ENCODE data around the gene DUT.

Gene DUT

DNA sequence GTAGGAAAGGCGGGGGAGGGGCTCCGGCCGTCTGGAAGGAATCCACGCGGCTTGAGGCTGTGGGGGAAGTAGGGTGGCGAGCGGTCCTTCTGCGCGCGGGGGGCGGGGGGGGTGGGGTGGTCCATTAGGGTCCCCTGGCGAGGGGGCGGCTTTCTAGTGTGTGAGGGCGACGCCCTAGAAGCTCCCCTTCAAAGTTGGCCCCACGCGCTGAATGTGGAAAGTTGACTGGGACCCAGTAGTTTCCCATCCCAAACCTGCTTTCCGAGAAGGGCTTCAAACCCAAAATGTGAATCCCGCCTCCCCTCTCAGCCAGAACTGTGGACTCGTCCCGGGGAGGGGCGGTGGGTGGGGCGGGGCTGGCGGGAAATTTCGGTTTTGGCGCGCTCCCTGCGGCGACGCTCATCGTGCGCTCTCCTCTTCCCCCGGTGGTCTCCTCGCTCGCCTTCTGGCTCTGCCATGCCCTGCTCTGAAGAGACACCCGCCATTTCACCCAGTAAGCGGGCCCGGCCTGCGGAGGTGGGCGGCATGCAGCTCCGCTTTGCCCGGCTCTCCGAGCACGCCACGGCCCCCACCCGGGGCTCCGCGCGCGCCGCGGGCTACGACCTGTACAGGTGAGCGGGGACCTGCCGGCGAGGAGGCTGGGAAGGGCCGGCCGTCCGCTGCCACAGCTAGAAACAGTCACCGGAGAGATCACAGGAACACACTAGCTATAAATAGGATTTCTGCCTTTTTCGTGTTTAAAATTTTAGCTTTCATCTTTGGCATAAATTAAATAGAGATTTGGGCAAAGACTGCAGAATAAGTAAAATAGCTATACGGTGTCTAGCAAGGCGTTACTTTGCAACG, 790 bp downstream of the DUT start:
- peak; percentile 40 for DNase-seq

GRCh38 chr15:48332642-48333034, 1.4 kb downstream of the DUT start:
- DNase-seq: no peak

GRCh38 chr15:48333540-48333939, 2.3 kb downstream of the DUT start:
- no peak for DNase-seq

DNA sequence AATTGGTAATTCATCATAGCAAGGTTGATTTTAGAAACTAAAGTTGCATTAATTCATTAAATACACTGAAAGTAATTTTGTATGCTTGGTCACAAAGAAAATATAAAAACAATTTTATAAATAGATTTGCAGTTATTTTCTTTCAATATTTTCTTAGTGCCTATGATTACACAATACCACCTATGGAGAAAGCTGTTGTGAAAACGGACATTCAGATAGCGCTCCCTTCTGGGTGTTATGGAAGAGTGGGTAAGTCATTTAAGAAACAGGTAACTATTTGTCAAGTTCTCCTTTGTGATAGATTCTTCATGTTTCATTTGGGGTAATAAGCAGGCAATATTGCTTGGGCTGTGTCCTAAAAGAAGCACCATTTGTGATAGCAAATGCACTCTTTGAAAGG, 3.0 kb downstream of the DUT start:
- DNase-seq: no peak

GRCh38 chr15:48336940-48337339, 5.7 kb downstream of the DUT start:
- DNase-seq: no peak

DNA sequence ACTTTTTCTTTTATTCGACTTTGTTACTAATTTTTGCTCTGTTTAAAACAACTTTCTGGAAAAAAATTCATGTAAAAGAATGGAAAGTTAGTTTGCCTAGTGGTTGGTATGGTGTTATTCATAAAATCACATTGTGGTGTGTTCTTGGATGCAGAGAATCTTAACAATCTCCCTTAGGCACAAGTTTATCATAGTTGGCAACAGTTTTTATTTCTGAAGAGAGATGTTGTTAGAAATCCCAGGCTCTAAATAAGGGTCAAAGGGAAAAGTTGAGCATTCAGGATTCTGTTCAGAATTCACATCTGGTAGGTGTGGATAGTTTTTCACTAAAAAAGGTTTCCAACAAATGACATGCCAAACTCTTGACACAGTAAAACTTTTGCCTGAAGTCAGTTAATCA, 6.4 kb downstream of the DUT start:
- DNase-seq: no peak

GRCh38 chr15:48340111-48340510, 8.9 kb downstream of the DUT start:
- no peak for DNase-seq

DNA sequence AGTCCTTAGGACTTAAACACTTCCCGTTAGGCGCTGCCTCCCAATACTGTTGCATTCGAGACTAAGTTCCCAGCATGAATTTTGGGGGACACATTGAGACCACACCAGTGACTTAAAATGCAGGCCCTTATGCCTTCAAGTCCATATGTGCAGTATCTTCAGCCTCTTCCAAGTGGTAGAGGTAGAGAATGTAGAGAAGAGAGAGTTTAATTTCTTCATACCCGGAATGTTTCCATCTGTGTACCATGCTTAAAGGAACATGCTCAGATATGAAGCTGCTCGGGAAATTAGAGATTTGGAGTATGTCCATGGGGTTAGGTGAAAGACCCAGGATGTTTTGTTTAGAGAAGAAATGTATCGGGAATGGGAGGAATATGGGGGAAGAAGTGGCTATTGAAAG, 12.6 kb downstream of the DUT start:
- DNase-seq: no peak

GRCh38 chr15:48345516-48345915, 14.3 kb downstream of the DUT start:
- DNase-seq: no peak

DNA sequence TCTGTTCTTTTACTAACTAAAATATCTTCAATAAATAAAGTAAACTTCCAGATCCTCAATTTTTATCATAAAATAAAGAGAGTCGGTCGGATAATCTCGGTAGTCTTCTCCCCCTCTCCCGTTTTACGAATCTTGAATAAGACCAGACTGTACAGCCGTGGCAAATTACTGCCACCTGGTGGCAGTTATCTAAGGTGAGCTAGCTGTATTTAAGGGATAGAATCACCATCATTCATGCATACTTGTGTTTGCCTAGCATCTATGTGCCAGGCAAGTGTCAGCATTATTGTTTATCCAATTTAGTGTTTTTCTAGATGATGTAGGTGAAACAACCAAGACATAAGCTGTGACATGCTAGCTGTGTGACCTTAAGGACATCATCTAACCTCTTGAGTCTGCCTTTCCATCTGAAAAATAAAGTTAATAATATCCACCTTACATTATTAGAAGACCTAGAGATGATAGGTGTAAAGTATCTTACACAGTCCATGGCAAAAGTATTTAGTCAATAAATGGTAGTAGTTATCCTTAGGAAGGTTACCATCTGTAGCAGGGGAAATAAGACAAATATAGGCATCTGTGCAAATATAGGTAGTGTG, 21.3 kb downstream of the DUT start:
- peak; percentile 75 for DNase-seq

GRCh38 chr15:48354694-48355303, 23.6 kb downstream of the DUT start:
- DNase-seq: no peak

- no peak for DNase-seq
Observed at GRCh38 chr15:48355377-48355776, 24.1 kb downstream of the DUT start.

- DNase-seq: peak; percentile 55
Observed at GRCh38 chr15:48358229-48359152, 27.3 kb downstream of the DUT start.

- DNase-seq: no peak
Observed at GRCh38 chr15:48360841-48361240, 29.6 kb downstream of the DUT start.

DNA sequence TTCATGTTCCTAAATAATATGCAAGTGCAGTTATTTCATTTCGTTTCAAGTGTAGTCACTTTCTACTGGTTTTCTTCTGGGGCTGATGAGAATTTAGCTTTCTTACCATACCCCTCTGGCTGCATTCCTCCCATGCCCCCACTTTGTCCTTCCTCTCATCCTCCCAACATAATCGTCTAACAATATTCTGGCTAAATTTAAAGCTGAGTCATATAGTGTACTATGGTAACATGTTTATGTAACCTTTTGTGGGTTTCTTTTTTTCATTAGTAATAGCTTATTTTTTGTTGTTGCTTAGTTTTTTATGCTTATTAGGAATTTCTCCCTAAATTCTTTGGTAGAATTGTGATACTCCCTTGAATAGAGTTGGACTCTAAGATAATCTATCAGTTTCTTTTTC, 30.5 kb downstream of the DUT start:
- no peak for DNase-seq

- DNase-seq: no peak
Observed at GRCh38 chr15:48363474-48363873, 32.2 kb downstream of the DUT start.

- no peak for DNase-seq
Observed at GRCh38 chr15:48365575-48365974, 34.3 kb downstream of the DUT start.

- no peak for DNase-seq
Observed at GRCh38 chr15:48366584-48367312, 35.5 kb downstream of the DUT start.

DNA sequence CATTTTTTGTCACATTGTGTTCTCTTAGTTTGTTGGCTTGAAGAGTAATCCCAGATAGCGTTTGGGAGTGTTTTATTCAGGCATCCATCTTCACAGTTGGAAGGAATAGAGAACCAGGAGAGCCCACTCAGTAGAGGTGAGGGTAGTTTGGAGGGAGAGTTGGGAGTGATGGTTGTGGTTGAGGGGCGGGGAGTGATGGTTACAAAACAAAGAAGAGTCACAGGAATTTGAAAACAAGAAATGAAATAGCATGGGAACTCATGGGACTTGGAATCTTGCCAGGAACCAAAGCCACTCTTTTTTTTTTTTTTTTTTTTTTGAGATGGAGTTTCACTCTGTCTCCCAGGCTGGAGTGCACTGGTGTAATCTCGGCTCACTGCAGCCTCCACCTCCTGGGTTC, 36.3 kb downstream of the DUT start:
- DNase-seq: no peak

DNA sequence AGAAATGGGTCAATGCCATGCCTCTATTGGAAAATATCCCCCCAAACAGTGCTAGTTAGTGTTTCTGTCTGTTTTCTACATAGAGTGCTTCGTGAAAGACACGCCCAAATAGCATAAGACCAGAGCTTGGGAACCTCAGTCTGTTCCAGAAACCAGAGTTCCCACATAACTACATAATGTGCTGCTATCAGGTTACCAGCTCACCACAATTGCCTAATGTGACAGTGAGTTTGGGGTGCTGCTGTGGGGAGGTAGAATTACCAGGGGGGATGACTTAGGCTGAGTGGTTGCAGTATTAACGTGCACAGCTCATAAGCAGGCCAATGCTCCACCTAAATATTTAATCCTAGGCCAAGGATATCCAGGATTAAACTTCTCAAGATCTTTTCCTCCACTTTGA, 39.2 kb downstream of the DUT start:
- no peak for DNase-seq

DNA sequence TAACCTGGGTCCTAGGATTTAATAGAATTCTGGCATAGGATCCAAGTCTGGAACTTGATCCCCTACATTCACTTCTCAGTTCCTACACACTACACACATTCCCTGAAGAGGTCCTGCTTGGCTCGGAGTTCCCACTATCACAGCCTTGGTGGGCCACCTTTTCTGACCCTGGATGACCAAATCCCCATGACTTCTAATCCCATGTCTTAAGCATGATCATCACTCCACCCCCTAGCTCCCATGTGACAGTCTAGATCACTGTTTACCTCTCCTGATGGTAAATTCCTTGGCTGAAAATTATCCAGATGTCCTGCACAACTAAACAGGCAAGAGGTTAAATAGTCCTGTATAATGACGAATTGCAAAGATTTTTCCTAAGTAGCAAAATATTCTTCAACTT, 40.3 kb downstream of the DUT start:
- no peak for DNase-seq

- DNase-seq: no peak
Observed at GRCh38 chr15:48371961-48372360, 40.7 kb downstream of the DUT start.

All from NCI-H1694 treated with DMSO at 0.1 percent for 48 hours (cell line).